HEK293 (cell line): ENCODE measurements around the gene KCNMA1.

Source experiments
- CTCF ChIA-PET: fragments of 350-600 bp; formaldehyde crosslinking; extraction: SDS; loops from one replicate; lab custom pipeline; 2021; ENCODE audit warnings: antibody characterized with exemption; lab: Yijun Ruan, JAX
- POLR2A ChIA-PET: fragments of 300-600 bp; formaldehyde crosslinking; extraction: SDS; loops from one replicate; lab custom pipeline; 2020; ENCODE audit warnings: antibody characterized with exemption, inconsistent platforms; lab: Yijun Ruan, JAX
- H3K27ac ChIP-seq: fragments of 200-500 bp; sonication (Bioruptor generic); 2 replicates; pipeline ENCODE4 v1.5.1; 2014; ENCODE audit warnings: low read depth, low read length, control low read depth, inconsistent platforms; ENCODE audit errors: extremely low read depth
- H3K36me3 ChIP-seq, 2 experiments: fragments of 200-500 bp in 1 of 2; sonication (Bioruptor generic) in 1 of 2; 1 replicate in 1 of 2; 2 replicates in 1 of 2; pipeline ENCODE4 v1.5.1; 2014 to 2017; ENCODE audit warnings: inconsistent platforms in 2 of 2, low read length in 2 of 2; ENCODE audit not compliant: control insufficient read depth in 2 of 2, insufficient read depth in 1 of 2
- H3K4me1 ChIP-seq: fragments of 200-500 bp; sonication (Bioruptor generic); 2 replicates; pipeline ENCODE4 v1.5.1; 2014; ENCODE audit warnings: mild to moderate bottlenecking, low read length, inconsistent platforms; ENCODE audit not compliant: control insufficient read depth, insufficient read depth
- H3K4me3 ChIP-seq: 2 replicates; pipeline ENCODE4 v1.5.1; 2011; ENCODE audit warnings: low read depth, mild to moderate bottlenecking, control low read depth, low read length, moderate library complexity
- H3K9me3 ChIP-seq: fragments of 200-500 bp; sonication (Bioruptor generic); 2 replicates; pipeline ENCODE4 v1.5.1; 2014; ENCODE audit warnings: low read depth, low read length, inconsistent platforms; ENCODE audit not compliant: control insufficient read depth, insufficient read depth
- AEBP2 ChIP-seq: fragments of 450-650 bp; formaldehyde crosslinking; IDR thresholded peaks from 2 replicates; pipeline ENCODE4 v1.5.1; 2016; ENCODE audit warnings: missing biosample characterization, missing genetic modification characterization, borderline replicate concordance
- HOXD13 ChIP-seq: sonication (generic); formaldehyde crosslinking; IDR thresholded peaks from 2 replicates; pipeline ENCODE4 v1.8.0; 2022; ENCODE audit warnings: missing genetic modification reagents, borderline replicate concordance
- KLF7 ChIP-seq: fragments of 450-650 bp; formaldehyde crosslinking; IDR thresholded peaks from 2 replicates; pipeline ENCODE4 v1.5.1; 2016; ENCODE audit warnings: missing biosample characterization, missing genetic modification characterization, borderline replicate concordance
- OVOL3 ChIP-seq: fragments of 450-650 bp; formaldehyde crosslinking; IDR thresholded peaks from 2 replicates; pipeline ENCODE4 v1.5.1; 2016; ENCODE audit warnings: missing biosample characterization, missing genetic modification characterization
- REST ChIP-seq: fragments of 450-650 bp; formaldehyde crosslinking; IDR thresholded peaks from 2 replicates; pipeline ENCODE4 v1.5.1; 2016; ENCODE audit warnings: missing biosample characterization, missing genetic modification characterization
- ZNF114 ChIP-seq: fragments of 450-650 bp; formaldehyde crosslinking; IDR thresholded peaks from 2 replicates; pipeline ENCODE4 v1.5.0; 2017; ENCODE audit warnings: missing biosample characterization, missing genetic modification characterization
- ZNF132 ChIP-seq: fragments of 450-650 bp; formaldehyde crosslinking; IDR thresholded peaks from 2 replicates; pipeline ENCODE4 v1.5.1; 2017; ENCODE audit warnings: missing biosample characterization, missing genetic modification characterization, borderline replicate concordance
- ZNF148 ChIP-seq: fragments of 450-650 bp; formaldehyde crosslinking; IDR thresholded peaks from 2 replicates; pipeline ENCODE4 v1.5.0; 2017; ENCODE audit warnings: missing biosample characterization, missing genetic modification characterization, borderline replicate concordance
- ZNF174 ChIP-seq: fragments of 450-650 bp; formaldehyde crosslinking; IDR thresholded peaks from 2 replicates; pipeline ENCODE4 v1.5.0; 2017; ENCODE audit warnings: missing biosample characterization, mild to moderate bottlenecking, missing genetic modification characterization
- ZNF214 ChIP-seq: fragments of 450-650 bp; formaldehyde crosslinking; IDR thresholded peaks from 2 replicates; pipeline ENCODE4 v1.5.1; 2017; ENCODE audit warnings: missing biosample characterization, mild to moderate bottlenecking, missing genetic modification characterization, borderline replicate concordance
- ZNF248 ChIP-seq: fragments of 450-650 bp; formaldehyde crosslinking; IDR thresholded peaks from 2 replicates; pipeline ENCODE4 v1.5.1; 2017; ENCODE audit warnings: missing biosample characterization, missing genetic modification characterization
- ZNF280C ChIP-seq: fragments of 450-650 bp; formaldehyde crosslinking; IDR thresholded peaks from 2 replicates; pipeline ENCODE4 v1.5.1; 2016; ENCODE audit warnings: missing biosample characterization, missing genetic modification characterization
- ZNF366 ChIP-seq: fragments of 450-650 bp; formaldehyde crosslinking; conservative IDR thresholded peaks from 2 replicates; pipeline ENCODE4 v1.5.1; 2016; ENCODE audit warnings: missing biosample characterization, missing genetic modification characterization
- ZNF449 ChIP-seq: fragments of 450-650 bp; formaldehyde crosslinking; IDR thresholded peaks from 2 replicates; pipeline ENCODE4 v1.5.1; 2017; ENCODE audit warnings: missing biosample characterization, mild to moderate bottlenecking, missing genetic modification characterization, moderate library complexity
- ZNF549 ChIP-seq: fragments of 450-650 bp; IDR thresholded peaks from 2 replicates; pipeline ENCODE4 v1.5.1; 2018; ENCODE audit warnings: missing biosample characterization, missing genetic modification characterization, mild to moderate bottlenecking, inconsistent platforms, moderate library complexity
- ZNF747 ChIP-seq: fragments of 450-650 bp; formaldehyde crosslinking; IDR thresholded peaks from 2 replicates; pipeline ENCODE4 v1.5.1; 2016; ENCODE audit warnings: missing biosample characterization, missing genetic modification characterization
- ZNF791 ChIP-seq: fragments of 450-650 bp; formaldehyde crosslinking; IDR thresholded peaks from 2 replicates; pipeline ENCODE4 v1.5.1; 2016; ENCODE audit warnings: missing biosample characterization, missing genetic modification characterization
- ZSCAN16 ChIP-seq: fragments of 450-650 bp; formaldehyde crosslinking; IDR thresholded peaks from 2 replicates; pipeline ENCODE4 v1.5.1; 2016; ENCODE audit warnings: missing biosample characterization, missing genetic modification characterization
- ZSCAN4 ChIP-seq: fragments of 450-650 bp; formaldehyde crosslinking; IDR thresholded peaks from 2 replicates; pipeline ENCODE4 v1.5.1; 2017; ENCODE audit warnings: missing biosample characterization, missing genetic modification characterization
- ZSCAN5A ChIP-seq: fragments of 450-650 bp; formaldehyde crosslinking; IDR thresholded peaks from 2 replicates; pipeline ENCODE4 v1.5.1; 2016; ENCODE audit warnings: missing biosample characterization, missing genetic modification characterization

KCNMA1 gene

GRCh38 chr10:76997631-76998030 lies 640.0 kb downstream of the KCNMA1 start:
- no peak overlapping the region for H3K4me3 ChIP-seq
- H3K27ac ChIP-seq, result no peak overlapping the region
- ChIA-PET POLR2A (no interaction called here), CTCF (interaction anchor here (0.7 to 1.2 kb wide), 2 partner anchors 9 to 733 kb away, joined by 3 read pairs; no protein-coding TSS in a partner anchor)
- H3K4me1 ChIP-seq, result no peaks in the 10 kb centered on the region
- H3K36me3 ChIP-seq, result no peaks in the 10 kb centered on the region
- TF ChIP-seq ZNF791 (tag by site-specific recombination), result no peak
- TF ChIP-seq AEBP2 (tag by site-specific recombination), result no peak
- TF ChIP-seq KLF7 (tag by site-specific recombination), result no peak
- TF ChIP-seq ZNF549 (tag by site-specific recombination), result no peak
- no peak for TF ChIP-seq ZSCAN5A
- no peak for TF ChIP-seq OVOL3 (tag by site-specific recombination)
- TF ChIP-seq ZSCAN4 (tag by site-specific recombination), result no peak
- TF ChIP-seq ZNF174, result no peak
- TF ChIP-seq ZNF366, result no peak
- no peak for TF ChIP-seq ZNF114 (tag by site-specific recombination)
- no peak for TF ChIP-seq ZNF214 (tag by site-specific recombination)
- no peak for TF ChIP-seq ZNF248 (tag by site-specific recombination)
- TF ChIP-seq ZNF148 (tag by site-specific recombination), result no peak
- no peak for TF ChIP-seq ZNF747 (tag by site-specific recombination)
- no peak for TF ChIP-seq ZSCAN16
- TF ChIP-seq REST, result no peak
- TF ChIP-seq ZNF132 (tag by site-specific recombination), result no peak
- TF ChIP-seq HOXD13, result no peak
- no peak for TF ChIP-seq ZNF449 (tag by site-specific recombination)
- TF ChIP-seq ZNF280C (tag by site-specific recombination), result no peak
- H3K9me3 ChIP-seq, result no peaks in the 10 kb centered on the region
